DMS153 treated with DMSO at 0.1 percent for 48 hours (cell line): ENCODE measurements around the gene TMEM198.

ENCODE experiments used
- DNase-seq: peaks from one replicate; lab custom pipeline; 2025; ENCODE audit not compliant: unreplicated experiment; lab: John Stamatoyannopoulos, UW

TMEM198 gene

DNA sequence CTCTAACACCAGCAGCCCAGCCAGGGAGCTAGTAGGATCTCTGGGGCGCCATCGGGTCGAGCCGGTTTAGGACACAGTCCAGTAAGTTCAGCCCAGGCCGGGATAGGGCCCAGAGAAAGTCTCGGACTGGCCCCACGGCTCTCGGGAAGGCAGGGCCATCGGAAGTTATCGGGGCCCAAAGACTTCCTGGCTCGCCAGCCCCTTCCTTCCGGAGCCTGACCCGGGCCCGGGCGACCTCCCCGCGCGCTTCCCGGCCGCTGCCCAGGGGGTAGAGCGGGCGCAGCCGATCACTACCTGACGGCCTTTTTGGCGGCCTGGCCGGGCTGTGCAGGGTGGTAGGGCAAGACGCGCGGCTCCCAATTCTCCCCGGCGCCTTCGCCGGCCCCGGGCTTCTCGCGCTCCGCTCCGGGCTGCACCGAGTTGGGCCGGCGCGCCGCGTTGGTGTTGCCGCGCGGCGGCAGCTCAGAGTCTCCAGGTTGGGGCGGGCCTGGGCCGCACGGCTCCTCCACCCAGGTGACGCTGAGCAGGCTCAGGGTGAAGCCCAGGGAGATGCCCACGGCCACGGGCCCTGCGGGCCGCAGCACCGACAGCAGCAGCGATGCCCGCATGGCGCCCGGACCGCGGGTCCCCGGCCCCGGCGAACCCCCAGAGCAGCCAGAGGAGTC, 765 bp upstream of the TMEM198 start:
- DNase-seq = no peak

DNA sequence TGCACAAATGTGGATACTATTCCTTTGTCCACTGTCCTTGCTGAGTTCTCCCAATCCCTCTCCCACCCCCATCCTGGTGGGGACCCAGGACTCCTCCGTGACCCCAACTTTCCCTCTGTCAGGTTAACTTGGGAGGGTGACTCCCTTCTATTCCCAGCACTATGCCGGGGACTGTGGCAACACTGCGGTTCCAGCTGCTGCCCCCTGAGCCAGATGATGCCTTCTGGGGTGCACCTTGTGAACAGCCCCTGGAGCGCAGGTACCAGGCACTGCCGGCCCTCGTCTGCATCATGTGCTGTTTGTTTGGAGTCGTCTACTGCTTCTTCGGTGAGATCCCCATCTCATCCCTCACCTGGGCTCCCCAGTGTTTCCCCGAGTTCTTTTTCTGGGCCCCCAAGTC, 739 bp downstream of the TMEM198 start:
- DNase-seq = no peak

DNA sequence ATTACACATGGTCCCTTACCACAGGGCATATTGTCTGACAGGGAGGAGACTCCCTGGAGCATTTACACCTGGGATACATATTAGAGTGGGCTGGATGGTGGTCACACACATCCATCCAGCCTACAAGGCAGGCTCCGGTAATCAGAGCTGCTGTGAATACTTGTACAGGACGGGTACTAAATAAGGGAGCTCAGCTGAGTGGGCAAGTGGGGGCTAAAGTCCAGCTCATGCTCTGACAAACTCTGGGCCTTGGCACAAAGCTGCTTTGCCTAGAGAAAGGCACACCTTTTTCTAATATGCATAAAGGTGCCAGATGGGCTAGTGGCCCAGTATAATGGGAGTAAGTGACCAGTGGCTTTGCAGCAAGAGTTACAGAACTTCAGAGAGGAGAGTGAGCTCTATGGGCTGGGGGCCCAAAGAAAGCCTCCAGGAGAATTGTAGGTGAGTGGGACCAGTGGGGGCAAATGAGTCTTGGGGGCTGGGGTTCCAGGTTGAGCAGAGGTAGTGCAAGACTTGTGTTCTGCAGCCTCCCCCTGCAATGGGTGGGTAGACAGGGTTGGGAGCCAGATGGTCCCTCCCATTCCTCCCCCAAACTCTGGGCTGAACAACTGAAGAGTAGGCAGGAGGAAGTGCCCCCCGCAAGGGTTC, 1.6 kb downstream of the TMEM198 start:
- no peak for DNase-seq

DNA sequence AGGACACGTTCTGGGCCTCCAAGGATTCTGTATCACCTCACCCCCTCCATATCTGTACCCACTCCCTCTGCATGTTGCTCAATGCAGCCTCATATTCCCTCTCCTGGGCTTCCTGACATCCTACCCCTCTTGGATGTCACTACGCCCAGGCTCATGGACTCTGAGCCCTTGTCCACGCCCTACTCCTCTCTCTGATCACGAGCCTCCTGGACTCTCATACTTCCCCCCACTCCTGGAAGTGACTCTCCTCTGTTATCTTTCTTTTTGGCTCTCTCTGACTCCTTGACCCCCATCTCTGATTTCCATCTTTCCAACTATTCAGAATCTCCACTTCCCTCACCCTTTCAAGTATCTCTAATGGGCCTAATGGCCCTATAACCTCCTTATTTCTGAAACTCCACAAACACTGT, 2.1 kb downstream of the TMEM198 start:
- no peak for DNase-seq

DNA sequence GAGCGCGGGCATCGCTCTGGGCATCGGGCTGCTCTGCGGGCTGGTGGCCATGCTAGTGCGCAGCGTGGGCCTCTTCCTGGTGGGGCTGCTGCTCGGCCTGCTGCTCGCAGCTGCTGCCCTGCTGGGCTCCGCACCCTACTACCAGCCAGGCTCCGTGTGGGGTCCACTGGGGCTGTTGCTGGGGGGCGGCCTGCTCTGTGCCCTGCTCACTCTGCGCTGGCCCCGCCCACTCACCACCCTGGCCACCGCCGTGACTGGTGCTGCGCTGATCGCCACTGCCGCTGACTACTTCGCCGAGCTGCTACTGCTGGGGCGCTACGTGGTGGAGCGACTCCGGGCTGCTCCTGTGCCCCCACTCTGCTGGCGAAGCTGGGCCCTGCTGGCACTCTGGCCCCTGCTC, 3.8 kb downstream of the TMEM198 start:
- DNase-seq = no peak

DNA sequence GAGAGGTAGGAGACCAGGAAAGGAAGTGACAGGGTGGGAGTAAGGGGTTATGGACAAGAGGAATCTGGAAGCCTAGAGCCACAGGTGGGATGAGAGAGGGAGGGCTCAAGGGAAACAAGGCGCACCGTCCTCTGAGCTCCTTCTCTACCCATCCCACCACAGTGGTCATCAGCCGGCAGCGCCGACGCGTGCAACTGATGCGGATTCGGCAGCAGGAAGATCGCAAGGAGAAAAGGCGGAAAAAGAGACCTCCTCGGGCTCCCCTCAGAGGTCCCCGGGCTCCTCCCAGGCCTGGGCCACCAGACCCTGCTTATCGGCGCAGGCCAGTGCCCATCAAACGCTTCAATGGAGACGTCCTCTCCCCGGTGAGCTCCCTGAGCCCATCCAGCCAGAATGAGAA, 5.2 kb downstream of the TMEM198 start:
- no peak for DNase-seq

DNA sequence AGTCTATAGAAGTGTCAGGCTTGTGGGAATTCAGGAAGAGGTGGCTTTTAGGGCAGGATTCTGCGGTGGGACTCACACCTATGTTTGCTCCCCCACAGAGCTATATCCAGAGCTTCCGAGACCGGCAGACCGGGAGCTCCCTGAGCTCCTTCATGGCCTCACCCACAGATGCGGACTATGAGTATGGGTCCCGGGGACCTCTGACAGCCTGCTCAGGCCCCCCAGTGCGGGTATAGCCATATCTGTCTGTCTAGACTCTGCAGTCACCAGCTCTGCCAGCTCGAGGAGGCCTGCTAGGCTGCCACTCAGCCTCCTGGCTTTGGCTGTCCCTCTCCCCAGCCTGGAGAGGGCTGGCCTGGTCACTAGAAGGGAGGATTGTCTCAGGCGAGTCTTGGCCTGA, 5.8 kb downstream of the TMEM198 start:
- no peak for DNase-seq

DNA sequence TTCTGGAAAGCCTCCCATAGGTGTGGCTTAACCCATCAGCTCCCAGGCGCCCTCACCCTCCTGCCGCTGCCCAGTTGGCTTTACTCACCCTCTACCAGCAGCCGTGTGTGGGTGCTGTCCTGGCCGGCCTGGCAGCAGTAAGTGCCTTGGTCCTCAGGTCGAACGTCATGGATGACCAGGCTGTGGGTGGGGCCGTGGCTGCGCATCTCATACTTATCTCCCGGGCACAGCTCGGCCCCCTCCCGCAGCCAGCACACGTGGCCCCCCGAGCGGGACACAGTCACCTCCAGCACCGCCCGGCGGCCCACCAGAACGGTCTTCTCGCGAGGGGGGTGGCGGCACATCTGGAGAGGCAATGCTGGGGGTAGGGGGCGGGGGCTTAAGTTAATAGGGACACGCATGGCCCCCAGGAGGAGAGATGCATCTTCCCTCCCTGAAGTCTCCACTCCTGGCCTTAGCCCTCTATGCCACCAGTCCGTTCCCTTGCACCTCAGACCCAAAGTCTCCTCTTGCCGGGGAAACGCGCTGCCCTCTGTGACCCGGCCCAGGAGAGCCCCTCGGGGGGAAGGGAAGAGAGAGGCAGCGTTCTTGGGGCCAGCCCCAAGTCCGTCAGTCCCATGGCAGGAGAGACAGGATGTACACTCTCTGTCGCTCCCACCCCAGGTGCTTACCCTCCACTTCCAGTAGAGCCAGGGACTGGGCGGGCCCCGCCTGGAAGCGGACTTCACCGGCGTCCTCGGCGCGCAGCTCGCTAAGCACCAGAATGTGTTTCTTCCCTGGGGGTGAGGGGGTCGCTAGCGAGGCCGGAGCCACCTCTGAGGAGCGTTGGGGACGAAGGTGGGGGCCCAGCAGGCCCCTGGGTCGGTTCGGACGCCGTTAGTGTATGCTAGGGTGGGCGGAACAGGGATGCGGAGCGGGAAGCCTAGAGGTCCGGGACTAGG, 7.9 kb downstream of the TMEM198 start:
- DNase-seq = peak; percentile 69

DNA sequence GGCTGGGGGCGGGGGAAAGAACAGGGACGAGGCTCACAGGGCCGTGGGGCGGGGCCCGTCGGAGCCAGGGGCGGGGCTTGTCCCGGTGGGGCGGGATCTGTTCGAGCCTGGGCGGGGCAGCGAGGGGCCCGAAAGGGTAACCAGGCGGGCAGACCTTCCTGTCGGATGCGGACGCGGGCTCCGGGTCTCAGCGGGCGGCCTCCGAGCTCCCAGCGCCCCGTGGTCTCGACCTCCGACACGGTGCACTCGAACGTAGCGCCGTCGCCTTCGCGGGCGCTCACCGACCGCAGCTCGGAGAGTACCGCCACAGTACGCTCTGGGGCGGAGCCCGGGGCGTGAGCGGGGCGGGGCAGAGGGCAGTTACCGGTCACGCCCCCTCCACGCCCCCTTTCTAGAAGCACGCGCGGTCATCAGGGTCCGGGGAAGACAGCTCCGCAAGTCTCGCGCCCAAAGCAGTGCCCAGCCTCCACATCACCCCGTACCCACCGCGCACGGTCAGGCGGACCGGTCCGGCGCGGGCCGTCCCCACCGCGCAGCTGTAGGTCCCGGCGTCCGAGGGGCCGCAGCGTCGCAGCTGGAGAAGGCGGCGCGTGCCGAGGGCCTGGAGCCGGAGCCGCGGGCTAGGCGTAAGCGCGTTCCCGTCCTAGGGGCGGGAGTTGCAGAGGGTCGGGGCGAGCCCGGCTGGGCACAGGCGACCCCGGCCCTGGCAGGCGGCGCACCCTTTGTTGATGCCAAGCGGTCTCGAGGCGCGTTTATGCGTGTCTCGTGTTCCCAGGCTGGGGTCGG, 8.7 kb downstream of the TMEM198 start:
- DNase-seq = peak; percentile 89

DNA sequence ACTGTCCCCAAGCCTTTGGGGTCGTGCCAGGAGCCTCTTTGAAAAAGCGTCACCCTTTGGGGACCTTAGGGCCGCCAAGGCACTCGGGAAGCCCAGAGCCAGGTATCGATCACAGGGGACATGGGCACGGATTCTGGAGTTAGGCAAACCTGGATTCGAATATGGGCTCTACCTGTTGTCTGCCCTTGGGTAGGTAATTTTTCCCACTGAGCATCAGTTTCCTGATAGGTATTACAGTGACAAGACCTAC, 9.3 kb downstream of the TMEM198 start:
- no peak for DNase-seq

DNA sequence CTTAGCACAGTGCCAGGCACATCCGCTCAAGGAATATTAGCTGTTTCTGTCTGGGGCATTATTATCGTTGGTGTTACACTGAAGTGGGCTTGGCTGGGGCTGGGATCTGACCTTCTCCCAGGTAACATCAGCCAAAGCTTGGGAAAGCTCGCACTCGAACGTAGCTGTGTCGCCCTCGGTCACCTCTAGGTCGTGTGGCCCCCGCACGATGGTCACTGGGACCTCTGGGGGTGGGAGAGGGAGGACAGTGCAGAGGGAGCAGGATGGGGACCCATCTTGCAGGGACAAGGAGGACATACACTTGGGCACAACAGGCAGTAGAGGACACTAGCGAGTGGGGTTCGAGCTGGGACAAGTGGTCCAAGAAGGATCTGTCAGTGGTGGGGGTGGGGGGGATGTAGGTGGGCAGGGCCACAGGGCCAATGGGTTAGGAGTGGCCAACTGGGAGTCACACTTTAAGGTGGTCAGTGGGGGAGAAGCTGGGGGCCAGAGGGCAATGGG, 9.7 kb downstream of the TMEM198 start:
- DNase-seq = no peak

DNA sequence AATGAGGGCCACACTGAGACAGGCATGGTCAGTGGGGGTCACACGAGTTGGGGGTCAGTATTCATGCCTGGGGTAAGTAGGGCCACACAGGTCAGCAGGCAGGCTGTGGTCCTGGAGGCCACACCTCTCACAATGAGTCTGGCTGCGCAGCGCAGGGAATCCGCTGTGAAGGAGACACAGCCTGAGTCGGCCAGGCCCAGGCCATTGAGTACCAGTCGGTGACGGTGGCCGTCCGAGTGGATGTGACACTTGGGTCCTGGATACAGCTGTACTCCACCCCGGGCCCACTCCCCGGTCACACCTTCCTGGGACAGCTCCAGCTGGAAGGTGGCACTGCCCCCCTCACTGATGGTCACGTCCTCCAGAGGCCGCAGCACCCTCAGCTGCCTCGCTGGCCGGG, 10.5 kb downstream of the TMEM198 start:
- no peak for DNase-seq

DNA sequence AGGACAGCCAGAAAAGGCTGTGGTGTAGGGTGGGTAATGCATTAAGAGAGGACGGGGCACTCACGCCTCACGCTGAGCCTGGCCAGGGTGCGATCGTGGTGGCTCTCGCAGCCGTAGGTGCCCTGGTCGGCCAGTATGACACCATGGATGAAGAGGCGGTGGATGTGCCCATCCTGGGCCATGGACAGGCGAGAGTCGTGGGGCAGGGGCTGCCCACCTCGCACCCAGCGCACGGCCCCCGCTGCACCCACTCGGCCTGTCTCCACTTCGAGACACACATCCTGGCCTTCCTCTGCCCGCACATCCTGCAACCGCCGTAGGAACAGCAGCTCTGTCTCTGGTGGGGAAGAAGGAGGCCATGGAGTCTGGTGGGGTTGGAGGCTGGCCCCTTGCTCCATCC, 12.1 kb downstream of the TMEM198 start:
- no peak for DNase-seq

DNA sequence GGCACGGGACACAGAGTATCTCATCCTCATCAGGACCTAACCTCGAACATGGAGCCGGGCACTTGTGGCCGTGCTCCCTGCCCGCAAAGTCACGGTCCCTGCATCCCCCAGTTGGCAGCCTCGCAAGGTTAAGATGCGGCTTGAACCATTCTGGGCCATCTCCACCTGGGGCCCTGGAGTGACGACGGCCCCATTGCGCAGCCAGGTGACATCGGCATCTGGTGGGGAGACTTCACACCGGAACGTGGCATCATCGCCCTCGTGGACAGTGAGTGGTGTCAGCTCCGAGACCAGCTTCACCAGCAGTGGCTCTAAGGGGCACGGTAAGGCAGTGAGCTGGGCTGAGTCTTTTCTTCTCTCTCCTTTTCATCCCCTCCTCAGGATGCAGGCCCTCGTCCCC, 12.6 kb downstream of the TMEM198 start:
- DNase-seq = no peak

DNA sequence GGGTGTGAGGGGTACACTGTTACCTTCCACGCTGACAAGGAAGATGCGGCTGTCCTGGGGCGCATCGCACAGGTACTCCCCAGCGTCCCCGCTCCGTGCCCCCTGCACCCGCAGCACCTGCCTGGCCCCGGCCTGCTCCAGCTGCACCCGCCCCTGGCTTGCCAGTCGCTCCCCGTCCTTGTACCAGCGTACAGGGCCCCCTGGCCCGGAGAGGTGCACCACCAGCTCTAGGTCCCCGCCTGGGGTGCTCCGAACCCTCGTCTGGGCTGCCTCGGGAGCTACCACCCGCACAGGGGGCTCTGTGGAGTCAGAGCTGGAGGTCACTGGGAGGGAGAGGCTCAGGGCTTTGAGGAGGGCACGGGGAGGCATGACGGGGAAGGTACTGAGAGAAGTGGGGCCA, 13.5 kb downstream of the TMEM198 start:
- DNase-seq = no peak

DNA sequence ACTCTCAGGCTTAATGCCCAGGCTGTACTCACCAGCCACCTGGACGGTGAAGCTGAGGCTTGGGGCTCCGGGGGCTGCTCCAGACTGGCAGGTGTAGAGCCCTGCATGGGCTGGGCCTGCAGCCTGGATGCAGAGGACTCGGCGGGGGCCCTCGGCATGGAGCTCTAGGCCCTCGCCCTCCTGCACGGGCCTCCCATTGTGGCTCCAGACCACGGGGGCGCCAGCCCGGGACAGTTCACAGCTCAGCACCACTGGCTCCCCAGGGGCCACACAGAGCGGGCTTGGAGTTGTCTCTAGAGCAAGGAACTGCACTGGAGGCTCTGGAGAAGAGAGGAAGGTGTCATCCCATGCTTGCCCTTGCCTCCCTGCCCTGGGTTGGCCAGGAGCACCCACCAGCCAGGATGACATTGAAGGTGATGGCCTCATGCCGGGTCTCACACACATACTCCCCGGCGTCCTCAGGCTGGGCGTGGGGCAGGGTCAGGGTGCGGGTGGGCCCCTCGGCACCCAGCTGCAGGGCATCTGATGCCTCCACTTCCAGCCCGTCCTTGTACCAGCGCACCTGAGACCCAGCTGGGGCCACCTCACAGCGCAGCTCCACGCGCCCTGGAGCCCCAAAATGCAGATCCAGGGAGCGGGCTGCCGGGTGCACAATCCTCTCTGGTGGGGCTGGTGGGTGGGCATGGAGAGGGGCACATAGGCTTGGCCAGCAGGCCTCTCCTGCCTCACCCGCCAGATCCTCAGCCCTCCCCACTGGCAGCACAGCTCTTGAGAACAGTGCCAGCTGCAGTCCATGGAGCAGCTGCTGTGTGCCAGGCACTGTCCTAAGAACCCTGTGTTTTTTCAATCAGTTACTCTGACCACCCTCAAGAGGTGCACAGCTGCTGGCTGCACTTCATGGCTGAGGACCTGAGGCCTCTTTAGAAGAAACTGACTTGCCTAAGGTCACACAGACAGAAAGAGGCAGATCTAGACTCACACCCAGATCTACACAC, 14.3 kb downstream of the TMEM198 start:
- DNase-seq = no peak

DNA sequence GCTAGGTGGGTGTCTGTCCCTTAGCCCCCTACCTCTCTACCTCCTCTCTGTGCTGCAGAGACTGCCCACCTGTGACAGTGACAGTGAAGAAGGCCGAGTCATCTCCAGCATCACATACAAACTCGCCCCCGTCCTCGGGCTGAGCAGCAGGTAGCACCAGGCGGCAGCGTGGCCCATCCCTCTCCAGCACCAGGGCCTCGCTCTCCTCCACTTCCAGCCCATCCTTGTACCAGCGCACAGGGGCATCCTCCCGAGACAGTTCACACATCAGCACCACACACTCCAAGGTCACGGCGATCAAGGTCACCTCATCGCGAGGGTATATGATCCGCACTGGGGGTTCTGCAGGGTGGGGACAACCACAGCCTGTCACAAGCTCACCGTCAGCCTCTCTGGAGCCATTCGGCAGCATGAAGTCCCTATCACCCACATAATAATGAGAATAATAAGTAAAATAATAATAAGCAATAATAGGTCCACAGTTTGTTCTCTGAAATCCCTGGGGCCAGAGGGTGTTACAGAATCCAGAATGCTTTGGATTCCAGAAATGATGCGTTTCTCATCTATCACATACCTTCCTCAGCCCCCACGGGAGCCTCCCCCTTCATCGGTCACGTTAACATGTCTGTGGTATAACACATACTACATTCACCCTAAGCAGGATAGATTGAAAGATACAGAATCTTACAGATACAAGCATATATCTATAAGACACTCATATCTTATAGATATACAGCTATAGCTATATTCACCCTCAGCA, 15.5 kb downstream of the TMEM198 start:
- no peak for DNase-seq

DNA sequence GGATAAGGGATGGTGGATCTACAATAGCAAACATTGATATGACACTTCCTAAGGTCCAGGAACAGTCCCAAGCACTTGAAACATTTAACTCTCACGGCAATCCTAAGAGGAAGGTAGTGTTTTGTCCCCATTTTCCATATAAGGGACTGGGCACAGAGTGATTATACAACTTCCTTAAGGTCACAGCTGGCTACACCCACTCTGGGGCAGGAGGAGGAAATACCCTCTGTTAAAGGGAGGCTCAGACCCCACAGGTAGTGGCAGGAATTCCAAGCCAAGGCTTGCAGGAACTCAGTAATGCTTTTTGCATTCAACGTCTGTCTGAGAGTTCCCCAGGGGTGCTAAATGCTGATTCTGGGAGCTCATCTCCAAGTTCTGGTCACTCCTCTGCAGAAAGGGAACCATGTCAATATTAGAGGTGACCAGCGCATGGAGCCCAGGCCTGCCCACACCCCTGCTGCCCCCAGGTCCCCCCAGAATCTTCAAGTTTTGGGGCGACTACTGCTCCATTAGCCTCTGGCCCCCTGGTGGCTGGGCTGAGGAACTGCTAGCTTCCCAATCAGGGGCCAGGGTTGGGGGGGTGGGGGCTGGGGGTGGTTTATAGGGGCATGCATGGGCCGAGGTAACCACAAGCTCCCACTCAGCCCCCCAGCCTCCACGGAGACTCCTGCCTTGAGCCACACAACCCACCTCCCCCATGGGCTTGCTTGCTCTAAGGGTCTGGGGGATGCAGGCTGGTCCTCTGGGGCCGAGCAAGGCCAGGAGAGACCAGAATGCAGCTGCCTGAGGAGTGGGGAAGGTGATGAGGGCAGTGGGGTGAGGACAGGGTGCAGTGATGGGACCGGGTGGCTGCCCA, 16.4 kb downstream of the TMEM198 start:
- no peak for DNase-seq

DNA sequence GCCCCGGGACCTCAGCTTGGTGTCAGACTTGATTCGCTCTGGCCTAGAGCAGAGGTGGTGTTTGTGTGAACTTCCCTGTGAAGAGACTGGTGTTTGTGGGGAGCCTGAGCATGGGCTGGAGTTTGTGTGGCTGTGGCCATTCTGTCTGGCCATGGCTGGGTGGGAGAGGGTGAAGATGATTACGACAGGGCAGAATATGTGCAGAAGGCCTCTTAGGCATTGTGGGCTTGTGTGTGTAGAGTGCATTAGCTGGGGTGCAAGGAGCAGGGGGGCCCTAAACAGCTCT, 17.0 kb downstream of the TMEM198 start:
- no peak for DNase-seq
